ENCODE measurements around the gene ATXN7L1. TPM values are rescaled to one million over a fixed set of nuclear protein-coding genes. Genes with fewer than 3 reads are reported as not detected.

Gene ATXN7L1
- total RNA-seq, 1 experiment from 2014 or later, result 24.3 TPM

DNA sequence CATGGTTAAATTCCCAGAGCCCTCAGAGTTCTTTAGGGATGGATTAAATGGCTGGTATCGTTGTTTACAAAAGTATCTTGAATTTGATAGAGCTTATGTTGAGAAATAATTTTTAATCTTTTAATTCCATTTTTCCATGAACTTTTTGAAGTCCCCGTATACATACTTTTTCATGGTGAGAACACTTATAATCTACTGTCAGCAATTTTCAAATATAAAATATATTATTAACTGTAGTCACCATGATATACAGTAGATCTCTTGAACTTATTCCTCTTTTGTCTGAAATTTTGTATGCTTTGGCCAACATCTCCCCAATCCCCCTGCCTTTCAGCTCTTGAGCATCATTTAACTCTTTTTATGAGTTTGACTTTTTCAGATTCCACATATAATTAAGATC, 304.5 kb downstream of the ATXN7L1 start:
- WGBS (ENCODE audit: extremely low coverage, insufficient read length, low lambda C conversion rate), result no CpG with 5 or more reads among the region's 2 CpGs
- TF ChIP-seq, protein P1, sequence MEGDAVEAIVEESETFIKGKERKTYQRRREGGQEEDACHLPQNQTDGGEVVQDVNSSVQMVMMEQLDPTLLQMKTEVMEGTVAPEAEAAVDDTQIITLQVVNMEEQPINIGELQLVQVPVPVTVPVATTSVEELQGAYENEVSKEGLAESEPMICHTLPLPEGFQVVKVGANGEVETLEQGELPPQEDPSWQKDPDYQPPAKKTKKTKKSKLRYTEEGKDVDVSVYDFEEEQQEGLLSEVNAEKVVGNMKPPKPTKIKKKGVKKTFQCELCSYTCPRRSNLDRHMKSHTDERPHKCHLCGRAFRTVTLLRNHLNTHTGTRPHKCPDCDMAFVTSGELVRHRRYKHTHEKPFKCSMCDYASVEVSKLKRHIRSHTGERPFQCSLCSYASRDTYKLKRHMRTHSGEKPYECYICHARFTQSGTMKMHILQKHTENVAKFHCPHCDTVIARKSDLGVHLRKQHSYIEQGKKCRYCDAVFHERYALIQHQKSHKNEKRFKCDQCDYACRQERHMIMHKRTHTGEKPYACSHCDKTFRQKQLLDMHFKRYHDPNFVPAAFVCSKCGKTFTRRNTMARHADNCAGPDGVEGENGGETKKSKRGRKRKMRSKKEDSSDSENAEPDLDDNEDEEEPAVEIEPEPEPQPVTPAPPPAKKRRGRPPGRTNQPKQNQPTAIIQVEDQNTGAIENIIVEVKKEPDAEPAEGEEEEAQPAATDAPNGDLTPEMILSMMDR (conservative IDR thresholded peaks at IDR 0.05), result no peak
- Histone ChIP-seq H3T11ph (ENCODE audit: low read length) (no peak overlapping the region), H3K27ac (ENCODE audit: insufficient read length, low read depth, low read length) (no peak overlapping the region), H2BK20ac (ENCODE audit: low read depth, low read length, poor library complexity, severe bottlenecking) (no peak overlapping the region), H3K56ac (ENCODE audit: insufficient read length, low read depth, low read length) (no peak overlapping the region), H2AK5ac (ENCODE audit: insufficient read length, low read length) (no peak overlapping the region), H3K9ac (ENCODE audit: extremely low read depth, insufficient read length, low read length) (no peak overlapping the region), H3K18ac (ENCODE audit: insufficient read length, low read depth, low read length) (no peak overlapping the region), H2BK12ac (ENCODE audit: insufficient read length, low read depth, low read length) (no peak overlapping the region), H4K8ac (replicated peaks; ENCODE audit: insufficient read length, low read depth, low read length) (no peak overlapping the region), H3K23ac (ENCODE audit: insufficient read length, low read depth, low read length) (no peak overlapping the region), H3K27me3 (ENCODE audit: insufficient read depth, low read length) (no peaks in the 10 kb centered on the region), H4K20me1 (ENCODE audit: control insufficient read depth, insufficient read depth, insufficient read length) (no peaks in the 10 kb centered on the region), H2BK15ac (ENCODE audit: low read depth, low read length) (no peak overlapping the region), H3K4ac (ENCODE audit: low read depth, low read length) (no peak overlapping the region), H3K4me1 (ENCODE audit: insufficient read depth, low read length) (no peaks in the 10 kb centered on the region), H2AFZ (ENCODE audit: low read length) (no peak overlapping the region), H3K23me2 (ENCODE audit: insufficient read length, low read depth, low read length, poor library complexity, severe bottlenecking) (no peaks in the 10 kb centered on the region), H3K4me2 (ENCODE audit: insufficient read depth, insufficient read length, low read length) (no peak overlapping the region), H3K79me1 (ENCODE audit: insufficient read depth, low read depth, low read length, poor library complexity, severe bottlenecking) (no peaks in the 10 kb centered on the region), H2BK5ac (ENCODE audit: insufficient read length, low read length) (no peak overlapping the region), H3K79me2 (ENCODE audit: insufficient read depth, low read length) (no peaks in the 10 kb centered on the region), H3K14ac (ENCODE audit: insufficient read depth, low read length) (no peak overlapping the region), H3K9me3 (ENCODE audit: control insufficient read depth, low read depth, low read length) (no peaks in the 10 kb centered on the region), H4K91ac (ENCODE audit: insufficient read length, low read depth, low read length) (no peak overlapping the region), H2BK120ac (ENCODE audit: low read depth, low read length, poor library complexity, severe bottlenecking) (no peak overlapping the region), H4K5ac (ENCODE audit: insufficient read length, low read depth, low read length) (no peak overlapping the region)
- H3K9me3 Mint-ChIP-seq, result peaks cover 4% of the 10 kb centered on the region in 2 experiments; a peak in 4 of 5 replicates
- H3K4me3 Mint-ChIP-seq, result no peak overlapping the region
- H3K27ac Mint-ChIP-seq, result no peak overlapping the region
- no peak for DNase-seq
- no peaks in the 10 kb centered on the region for H3K4me1 Mint-ChIP-seq
- H3K36me3 Mint-ChIP-seq (ENCODE audit: insufficient read depth in 1 of 3, low read depth in 3 of 3), result peaks cover 2 to 22% (median 9%) of the 10 kb centered on the region in 3 experiments
- no peaks in the 10 kb centered on the region for H3K27me3 Mint-ChIP-seq (ENCODE audit: low read depth)
